SK-N-SH treated with all-trans-retinoic acid at 6 μM for 48 hours (cell line): ENCODE data around the gene NATD1.

Experiments
- OSR1 ChIP-seq: fragments of 250-450 bp; sonication (Bioruptor Pico); IDR thresholded peaks from 2 replicates; pipeline ENCODE4 v1.8.0; 2022; ENCODE audit warnings: moderate library complexity, mild to moderate bottlenecking, inconsistent platforms
- RARB ChIP-seq: fragments of 250-450 bp; sonication (Bioruptor Pico); IDR thresholded peaks from 2 replicates; pipeline ENCODE4 v1.8.0; 2021; ENCODE audit warnings: mild to moderate bottlenecking, moderate library complexity
- TOX ChIP-seq: fragments of 250-450 bp; sonication (Bioruptor Pico); IDR thresholded peaks from 2 replicates; pipeline ENCODE4 v1.8.0; 2021; ENCODE audit warnings: mild to moderate bottlenecking, moderate library complexity, borderline replicate concordance
- ZNF70 ChIP-seq: fragments of 450-650 bp; formaldehyde crosslinking; IDR thresholded peaks from 2 replicates; pipeline ENCODE4 v1.5.0; 2020; ENCODE audit warnings: mild to moderate bottlenecking, moderate library complexity
- TF ChIP-seq, protein P1 (sequence below): fragments of 250-450 bp; sonication (Bioruptor Pico); IDR thresholded peaks from 2 replicates; pipeline ENCODE4 v1.8.0; 2020; ENCODE audit warnings: mild to moderate bottlenecking, moderate library complexity, borderline replicate concordance

DNA sequence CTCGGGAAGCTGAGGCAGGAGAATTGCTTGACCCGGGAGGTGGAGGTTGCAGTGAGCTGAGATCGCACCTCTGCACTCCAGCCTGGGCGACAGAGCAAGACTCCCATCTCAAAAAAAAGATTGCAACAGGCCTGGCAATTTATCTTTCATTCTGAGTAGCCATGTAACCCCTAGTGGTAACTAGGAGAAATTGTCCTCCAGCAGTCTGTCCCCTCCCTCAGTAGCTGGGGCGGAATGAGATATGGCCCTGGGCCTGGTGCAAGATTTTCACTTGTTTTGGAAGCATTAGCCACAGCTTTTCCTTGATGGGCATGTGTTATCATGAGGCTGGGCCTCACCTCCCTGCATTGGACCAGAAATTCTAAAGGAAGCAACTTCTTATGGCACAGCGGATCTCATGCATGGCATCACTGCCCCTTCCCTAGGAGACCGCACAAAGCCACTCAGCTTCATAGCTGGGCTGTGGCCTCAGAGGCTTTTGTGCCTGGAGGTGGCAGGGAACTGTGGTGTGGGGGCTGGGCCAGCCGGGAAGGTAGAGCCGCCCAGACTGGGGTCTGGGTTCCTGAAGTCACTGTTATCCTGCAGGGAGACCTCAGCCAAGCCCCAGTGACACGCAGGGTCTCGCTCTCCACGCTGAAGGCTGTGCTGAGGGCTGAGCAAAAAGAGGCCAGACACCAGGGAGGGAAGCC lies 13.4 kb downstream of the NATD1 start:
- TF ChIP-seq RARB (CRISPR knock-in tag) (no peak), ZNF70 (CRISPR knock-in tag) (no peak), OSR1 (CRISPR knock-in tag) (no peak), TOX (no peak)
- TF ChIP-seq, protein P1, sequence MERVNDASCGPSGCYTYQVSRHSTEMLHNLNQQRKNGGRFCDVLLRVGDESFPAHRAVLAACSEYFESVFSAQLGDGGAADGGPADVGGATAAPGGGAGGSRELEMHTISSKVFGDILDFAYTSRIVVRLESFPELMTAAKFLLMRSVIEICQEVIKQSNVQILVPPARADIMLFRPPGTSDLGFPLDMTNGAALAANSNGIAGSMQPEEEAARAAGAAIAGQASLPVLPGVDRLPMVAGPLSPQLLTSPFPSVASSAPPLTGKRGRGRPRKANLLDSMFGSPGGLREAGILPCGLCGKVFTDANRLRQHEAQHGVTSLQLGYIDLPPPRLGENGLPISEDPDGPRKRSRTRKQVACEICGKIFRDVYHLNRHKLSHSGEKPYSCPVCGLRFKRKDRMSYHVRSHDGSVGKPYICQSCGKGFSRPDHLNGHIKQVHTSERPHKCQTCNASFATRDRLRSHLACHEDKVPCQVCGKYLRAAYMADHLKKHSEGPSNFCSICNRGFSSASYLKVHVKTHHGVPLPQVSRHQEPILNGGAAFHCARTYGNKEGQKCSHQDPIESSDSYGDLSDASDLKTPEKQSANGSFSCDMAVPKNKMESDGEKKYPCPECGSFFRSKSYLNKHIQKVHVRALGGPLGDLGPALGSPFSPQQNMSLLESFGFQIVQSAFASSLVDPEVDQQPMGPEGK = no peak
